ENCODE measurements around the gene PTPRN2.

DNA sequence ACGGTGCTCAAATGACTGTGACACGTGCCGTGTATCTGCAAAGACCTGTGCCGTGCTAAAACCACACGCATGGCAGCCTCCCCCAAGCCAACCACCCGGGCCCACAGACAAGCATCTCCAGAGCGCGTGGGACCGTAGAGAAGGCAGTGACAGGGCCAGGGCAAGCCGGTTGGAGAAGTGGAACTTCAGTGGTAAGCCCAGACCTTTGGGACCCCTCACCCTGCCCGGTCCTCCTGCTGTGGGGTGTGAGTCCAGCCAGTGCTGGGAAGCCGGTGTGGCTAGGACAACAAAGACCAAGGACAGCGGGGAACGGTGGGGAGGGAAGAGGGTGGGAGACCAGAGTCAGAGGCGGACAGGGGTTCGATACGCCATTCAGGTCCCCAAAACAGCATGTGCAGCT, 774.6 kb downstream of the PTPRN2 start:
- TF ChIP-seq, protein P1, sequence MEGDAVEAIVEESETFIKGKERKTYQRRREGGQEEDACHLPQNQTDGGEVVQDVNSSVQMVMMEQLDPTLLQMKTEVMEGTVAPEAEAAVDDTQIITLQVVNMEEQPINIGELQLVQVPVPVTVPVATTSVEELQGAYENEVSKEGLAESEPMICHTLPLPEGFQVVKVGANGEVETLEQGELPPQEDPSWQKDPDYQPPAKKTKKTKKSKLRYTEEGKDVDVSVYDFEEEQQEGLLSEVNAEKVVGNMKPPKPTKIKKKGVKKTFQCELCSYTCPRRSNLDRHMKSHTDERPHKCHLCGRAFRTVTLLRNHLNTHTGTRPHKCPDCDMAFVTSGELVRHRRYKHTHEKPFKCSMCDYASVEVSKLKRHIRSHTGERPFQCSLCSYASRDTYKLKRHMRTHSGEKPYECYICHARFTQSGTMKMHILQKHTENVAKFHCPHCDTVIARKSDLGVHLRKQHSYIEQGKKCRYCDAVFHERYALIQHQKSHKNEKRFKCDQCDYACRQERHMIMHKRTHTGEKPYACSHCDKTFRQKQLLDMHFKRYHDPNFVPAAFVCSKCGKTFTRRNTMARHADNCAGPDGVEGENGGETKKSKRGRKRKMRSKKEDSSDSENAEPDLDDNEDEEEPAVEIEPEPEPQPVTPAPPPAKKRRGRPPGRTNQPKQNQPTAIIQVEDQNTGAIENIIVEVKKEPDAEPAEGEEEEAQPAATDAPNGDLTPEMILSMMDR (conservative IDR thresholded peaks at IDR 0.05 in 1 of 2, IDR thresholded peaks at IDR 0.05 in 1 of 2; ENCODE audit: low read depth in 1 of 2, low read length in 2 of 2): no peak
- no peak for TF ChIP-seq EZH2 (IDR thresholded peaks at IDR 0.05; ENCODE audit: low read length, missing control alignments)

Measured in fibroblast of lung (primary cell).